ENCODE data around the gene GP1BB. TPM values are rescaled to one million over a fixed set of nuclear protein-coding genes. Genes with fewer than 3 reads are reported as not detected.

The GP1BB gene
- total RNA-seq, 2 donors from 2014 or later = 0.48 to 0.62 TPM

DNA sequence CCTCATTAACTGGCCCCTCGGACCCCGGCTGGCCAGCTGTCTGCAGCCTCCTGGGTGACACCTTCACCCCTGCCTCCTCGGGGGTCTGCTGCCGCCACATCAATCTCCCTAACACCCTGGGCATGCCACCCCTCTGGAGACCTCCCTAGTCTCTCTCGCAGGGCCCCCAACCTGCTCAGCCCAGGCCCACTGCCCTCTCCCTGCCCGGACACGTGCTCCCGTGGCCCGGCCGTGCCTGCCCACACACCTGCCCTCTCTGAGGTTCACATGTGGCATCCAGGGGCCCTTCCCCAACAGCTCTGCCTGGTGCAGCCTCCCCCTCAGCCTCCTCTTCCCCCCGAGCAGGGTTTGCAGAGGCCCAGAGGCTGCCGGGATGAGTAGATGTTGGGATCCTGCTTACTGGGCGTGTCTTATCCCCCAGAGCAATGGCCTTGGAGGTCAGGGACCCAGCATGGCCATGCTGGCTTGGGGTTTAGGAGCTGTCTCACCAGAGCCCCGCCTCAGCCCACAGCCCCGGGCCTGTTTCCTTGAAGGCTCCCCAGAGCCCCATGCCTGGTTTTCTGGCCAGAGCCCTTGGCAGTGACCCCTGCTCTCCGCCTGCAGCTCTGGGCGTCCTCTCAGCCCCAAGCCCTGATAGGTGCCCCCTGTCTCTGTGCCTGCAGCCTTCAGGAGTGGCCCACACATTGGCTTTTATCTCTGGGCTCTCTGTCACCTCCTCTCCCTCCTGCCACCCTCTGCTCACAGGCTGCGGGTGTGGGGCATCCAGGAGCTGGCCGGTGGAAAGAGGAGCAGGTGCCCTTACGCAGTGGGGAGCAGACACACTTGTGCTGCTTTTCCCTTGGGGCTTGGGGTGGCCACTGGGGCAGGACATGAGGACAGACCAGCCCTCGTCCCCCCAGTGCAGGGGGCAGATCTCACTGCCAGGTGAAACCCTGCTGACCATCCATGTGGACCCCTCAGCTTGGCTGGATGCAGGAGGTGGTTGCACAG lies 34.7 kb upstream of the GP1BB start:
- 90 to 98% methylated on average over 15 to 21 of the region's 21 CpGs for WGBS, 2 experiments (ENCODE audit: insufficient coverage in 1 of 2, insufficient read length in 1 of 2)
- Histone ChIP-seq H3K4me3 (ENCODE audit: low read length) (no peak overlapping the region), H3K27me3 (ENCODE audit: control insufficient read depth, insufficient read depth, low read length, poor library complexity, severe bottlenecking) (no peaks in the 10 kb centered on the region), H3K36me3 (ENCODE audit: control insufficient read depth, insufficient read depth, low read length) (no peaks in the 10 kb centered on the region), H3K27ac (ENCODE audit: low read depth, low read length) (no peak overlapping the region), H3K9ac (ENCODE audit: extremely low read depth, low read length, poor library complexity, severe bottlenecking) (no peak overlapping the region), H3K4me1 (ENCODE audit: control insufficient read depth, insufficient read depth, low read length) (no peaks in the 10 kb centered on the region), H3K9me3 (ENCODE audit: control insufficient read depth, low read length) (no peaks in the 10 kb centered on the region)
- peaks cover 3% of the 10 kb centered on the region for H3K9me3 Mint-ChIP-seq
- no peak overlapping the region for H3K4me3 Mint-ChIP-seq
- H3K27me3 Mint-ChIP-seq (ENCODE audit: insufficient read depth) = peaks cover 6% of the 10 kb centered on the region
- H3K27ac Mint-ChIP-seq = no peak overlapping the region
- peaks cover 6% of the 10 kb centered on the region for H3K4me1 Mint-ChIP-seq
- peak; percentile 39 for DNase-seq
- TF ChIP-seq, protein P1, sequence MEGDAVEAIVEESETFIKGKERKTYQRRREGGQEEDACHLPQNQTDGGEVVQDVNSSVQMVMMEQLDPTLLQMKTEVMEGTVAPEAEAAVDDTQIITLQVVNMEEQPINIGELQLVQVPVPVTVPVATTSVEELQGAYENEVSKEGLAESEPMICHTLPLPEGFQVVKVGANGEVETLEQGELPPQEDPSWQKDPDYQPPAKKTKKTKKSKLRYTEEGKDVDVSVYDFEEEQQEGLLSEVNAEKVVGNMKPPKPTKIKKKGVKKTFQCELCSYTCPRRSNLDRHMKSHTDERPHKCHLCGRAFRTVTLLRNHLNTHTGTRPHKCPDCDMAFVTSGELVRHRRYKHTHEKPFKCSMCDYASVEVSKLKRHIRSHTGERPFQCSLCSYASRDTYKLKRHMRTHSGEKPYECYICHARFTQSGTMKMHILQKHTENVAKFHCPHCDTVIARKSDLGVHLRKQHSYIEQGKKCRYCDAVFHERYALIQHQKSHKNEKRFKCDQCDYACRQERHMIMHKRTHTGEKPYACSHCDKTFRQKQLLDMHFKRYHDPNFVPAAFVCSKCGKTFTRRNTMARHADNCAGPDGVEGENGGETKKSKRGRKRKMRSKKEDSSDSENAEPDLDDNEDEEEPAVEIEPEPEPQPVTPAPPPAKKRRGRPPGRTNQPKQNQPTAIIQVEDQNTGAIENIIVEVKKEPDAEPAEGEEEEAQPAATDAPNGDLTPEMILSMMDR (conservative IDR thresholded peaks at IDR 0.05) = no peak
- H3K36me3 Mint-ChIP-seq (ENCODE audit: low read depth) = no peaks in the 10 kb centered on the region

DNA sequence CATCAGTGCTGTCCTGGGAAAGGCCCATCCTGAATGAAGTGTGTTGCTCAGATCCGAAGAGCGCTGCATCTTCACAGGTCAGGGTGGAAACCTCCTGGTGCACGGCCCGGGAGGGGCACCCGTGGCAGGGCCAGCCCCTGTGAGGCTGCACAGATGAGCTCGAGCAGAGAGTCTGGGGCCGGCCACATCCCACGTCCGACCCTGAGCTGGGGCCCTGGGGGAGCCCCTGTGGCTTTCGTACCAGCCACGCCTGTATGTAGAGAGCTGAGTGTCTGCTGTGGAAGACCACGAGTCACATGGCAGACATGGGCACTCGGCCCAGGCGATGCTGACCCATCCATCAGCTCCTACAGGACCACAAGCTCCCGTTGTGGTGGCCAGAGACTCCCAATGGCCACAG lies 33.9 kb upstream of the GP1BB start:
- no peak overlapping the region for H3K27ac ChIP-seq (ENCODE audit: low read depth, low read length)
- H3K27me3 Mint-ChIP-seq (ENCODE audit: insufficient read depth) = peaks cover 2% of the 10 kb centered on the region
- no peak overlapping the region for H3K9ac ChIP-seq (ENCODE audit: extremely low read depth, low read length, poor library complexity, severe bottlenecking)
- no peaks in the 10 kb centered on the region for H3K9me3 ChIP-seq (ENCODE audit: control insufficient read depth, low read length)
- no peaks in the 10 kb centered on the region for H3K36me3 ChIP-seq (ENCODE audit: control insufficient read depth, insufficient read depth, low read length)
- TF ChIP-seq, protein P1 (conservative IDR thresholded peaks at IDR 0.05) = no peak
- H3K4me3 ChIP-seq (ENCODE audit: low read length) = no peak overlapping the region
- no peaks in the 10 kb centered on the region for H3K27me3 ChIP-seq (ENCODE audit: control insufficient read depth, insufficient read depth, low read length, poor library complexity, severe bottlenecking)
- no peak overlapping the region for H3K27ac Mint-ChIP-seq
- no peaks in the 10 kb centered on the region for H3K4me1 ChIP-seq (ENCODE audit: control insufficient read depth, insufficient read depth, low read length)
- peak; percentile 36 for DNase-seq
- H3K9me3 Mint-ChIP-seq = no peaks in the 10 kb centered on the region
- 93 to 96% methylated on average over 5 to 15 of the region's 15 CpGs for WGBS, 2 experiments (ENCODE audit: insufficient coverage in 1 of 2, insufficient read length in 1 of 2)
- peaks cover 6% of the 10 kb centered on the region for H3K4me1 Mint-ChIP-seq
- no peaks in the 10 kb centered on the region for H3K36me3 Mint-ChIP-seq (ENCODE audit: low read depth)
- no peak overlapping the region for H3K4me3 Mint-ChIP-seq

DNA sequence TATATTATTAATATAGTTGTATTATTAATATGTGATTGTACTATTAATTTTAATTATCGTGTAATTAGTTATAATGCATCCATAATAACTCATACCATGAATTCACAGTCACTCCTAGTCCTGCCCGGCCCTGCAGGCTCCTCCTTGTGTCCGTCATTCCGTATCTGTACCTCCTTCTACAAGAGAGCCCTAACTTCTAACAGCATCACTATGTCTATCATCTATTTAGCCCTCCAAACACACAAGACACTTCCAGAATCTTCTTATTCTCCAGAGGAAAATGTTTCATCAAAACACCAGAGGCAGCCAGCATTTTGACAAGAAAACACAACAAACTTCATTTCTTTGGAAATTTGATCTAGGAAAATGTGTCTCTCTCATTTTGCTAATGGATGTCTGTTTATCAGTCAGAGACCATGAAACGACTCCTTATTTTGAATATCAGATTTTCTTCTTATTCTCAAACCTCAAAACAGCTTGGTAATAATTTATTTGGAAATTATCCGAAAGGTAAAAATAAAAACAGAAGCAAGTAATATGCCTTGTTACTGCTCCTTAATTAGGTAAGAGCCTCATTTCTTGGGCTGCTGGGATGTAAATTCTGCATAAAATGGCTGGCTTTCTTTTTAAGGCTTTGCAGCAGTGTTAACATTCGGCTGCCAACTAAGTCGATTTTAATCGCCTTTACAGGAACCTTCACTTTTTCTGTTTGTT lies 32.2 kb upstream of the GP1BB start:
- TF ChIP-seq, protein P1 (conservative IDR thresholded peaks at IDR 0.05) = no peak
- H3K9me3 Mint-ChIP-seq = no peaks in the 10 kb centered on the region
- WGBS, 2 experiments (ENCODE audit: insufficient coverage in 1 of 2, insufficient read length in 1 of 2) = 85 to 88% methylated on average over 7 to 9 of the region's 9 CpGs
- DNase-seq = no peak
- H3K27ac Mint-ChIP-seq = peak overlapping the region; percentile 89
- Histone ChIP-seq H3K4me1 (ENCODE audit: control insufficient read depth, insufficient read depth, low read length) (no peaks in the 10 kb centered on the region), H3K9ac (ENCODE audit: extremely low read depth, low read length, poor library complexity, severe bottlenecking) (no peak overlapping the region), H3K27me3 (ENCODE audit: control insufficient read depth, insufficient read depth, low read length, poor library complexity, severe bottlenecking) (no peaks in the 10 kb centered on the region), H3K4me3 (ENCODE audit: low read length) (no peak overlapping the region), H3K36me3 (ENCODE audit: control insufficient read depth, insufficient read depth, low read length) (no peaks in the 10 kb centered on the region), H3K27ac (ENCODE audit: low read depth, low read length) (peak overlapping the region; percentile 29), H3K9me3 (ENCODE audit: control insufficient read depth, low read length) (no peaks in the 10 kb centered on the region)
- H3K4me3 Mint-ChIP-seq = peak overlapping the region; percentile 18
- no peaks in the 10 kb centered on the region for H3K36me3 Mint-ChIP-seq (ENCODE audit: low read depth)
- peaks cover 6% of the 10 kb centered on the region for H3K4me1 Mint-ChIP-seq
- H3K27me3 Mint-ChIP-seq (ENCODE audit: insufficient read depth) = peaks cover 4% of the 10 kb centered on the region
